ENCODE measurements around the gene B3GALT4. TPM values are rescaled to one million over a fixed set of nuclear protein-coding genes. Genes with fewer than 3 reads are reported as not detected.

Gene B3GALT4
- total and polyA plus RNA-seq, 2 of the 13 experiments (the other 11 are each of a cell fraction or from before 2014, with no cell fraction given), result 0.04 to 0.27 TPM

- TF ChIP-seq MLXIP (CRISPR knock-in tag; IDR thresholded peaks at IDR 0.05; ENCODE audit: borderline replicate concordance) (no peak), TEAD3 (CRISPR knock-in tag; optimal IDR thresholded peaks at IDR 0.05; ENCODE audit: borderline replicate concordance) (peak; percentile 32), ZBTB20 (CRISPR knock-in tag; IDR thresholded peaks at IDR 0.05; ENCODE audit: borderline replicate concordance, low read depth) (peak; percentile 74), TRIM22 (IDR thresholded peaks at IDR 0.05) (no peak), SIX4 (CRISPR knock-in tag; IDR thresholded peaks at IDR 0.05) (no peak; the same call in 1 of the 2 replicates), ZNF740 (CRISPR knock-in tag; IDR thresholded peaks at IDR 0.05) (no peak; the same call in 1 of the 2 replicates), ZNF350 (CRISPR knock-in tag; IDR thresholded peaks at IDR 0.05; ENCODE audit: borderline replicate concordance, low read depth) (peak; percentile 96; the same call in 1 of the 2 replicates), ZNF30 (CRISPR knock-in tag; IDR thresholded peaks at IDR 0.05) (no peak), ARID5B (CRISPR knock-in tag; IDR thresholded peaks at IDR 0.05) (no peak; the same call in 1 of the 2 replicates), DR1 (CRISPR knock-in tag; IDR thresholded peaks at IDR 0.05) (peak; percentile 69; the same call in 1 of the 2 replicates), USF2 (IDR thresholded peaks at IDR 0.05; ENCODE audit: low read depth, low read length) (no peak), USF2 (CRISPR knock-in tag; IDR thresholded peaks at IDR 0.05; ENCODE audit: borderline replicate concordance) (no peak; the same call in 1 of the 2 replicates), ARID2 (CRISPR knock-in tag; IDR thresholded peaks at IDR 0.05; ENCODE audit: borderline replicate concordance) (peak; percentile 42; the same call in 1 of the 2 replicates), NR2F1 (CRISPR knock-in tag; IDR thresholded peaks at IDR 0.05) (peak; percentile 0 to 33; a peak in 1 of 4 replicates), BORCS8-MEF2B (CRISPR knock-in tag; IDR thresholded peaks at IDR 0.05) (peak; percentile 83), SIN3B (IDR thresholded peaks at IDR 0.05; ENCODE audit: low read length) (no peak; the same call in none of the 2 replicates), ZNF546 (CRISPR knock-in tag; conservative IDR thresholded peaks at IDR 0.05) (no peak), HNRNPH1 (optimal IDR thresholded peaks at IDR 0.05; ENCODE audit: low read depth, low read length) (no peak), GATAD2A (CRISPR knock-in tag; IDR thresholded peaks at IDR 0.05) (peak; percentile 68; the same call in 1 of the 2 replicates)
Measured at GRCh38 chr6:33299237-33299944, 22.5 kb downstream of the B3GALT4 start (continued).
